Measurements from ENCODE around the gene COX5B. TPM values are rescaled to one million over a fixed set of nuclear protein-coding genes. Genes with fewer than 3 reads are reported as not detected.
A peak's percentile ranks its signal among the peaks of the same experiment; 100 is the strongest.

COX5B gene
- total RNA-seq, 1 donor from 2014 or later = 140 TPM

GRCh38 chr2:97651114-97651513, 5.3 kb downstream of the COX5B start:
- DNase-seq (ENCODE audit: low spot score) (no peak), ATAC-seq (no peak)
- intact Hi-C loops (cut with DNase I) = no loop called here

DNA sequence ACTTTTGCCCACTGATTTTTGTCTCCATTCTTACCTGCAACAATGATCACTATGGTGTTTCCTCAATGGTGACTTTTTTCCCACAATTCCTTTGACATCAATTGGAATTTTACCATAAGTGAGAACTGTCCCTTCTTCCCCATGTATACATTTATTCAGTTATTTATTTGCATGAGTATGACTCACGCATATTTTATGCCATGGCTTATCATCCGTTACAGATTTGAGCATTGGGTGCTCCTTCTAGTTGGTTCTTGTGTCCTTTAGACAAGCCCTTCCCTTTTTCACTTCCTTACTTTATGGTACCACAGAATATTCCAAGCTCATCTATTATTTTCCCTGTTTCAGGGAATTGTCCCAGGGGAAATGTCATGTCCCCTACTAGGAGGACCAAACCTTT, 7.6 kb downstream of the COX5B start:
- no peak for ATAC-seq
- intact Hi-C loops (cut with DNase I) = no loop called here

GRCh38 chr2:97653874-97654273, 8.0 kb downstream of the COX5B start:
- DNase-seq (ENCODE audit: low spot score) (no peak), ATAC-seq (no peak)
- intact Hi-C loops (cut with DNase I) = no loop called here

More for the DNA sequence above, 7.6 kb downstream of the COX5B start:
- no peak for DNase-seq (ENCODE audit: low spot score)

- no peak for DNase-seq (ENCODE audit: low spot score)
- intact Hi-C loops (cut with DNase I) = no loop called here
- ATAC-seq = no peak
Measured at GRCh38 chr2:97654309-97654708, 8.4 kb downstream of the COX5B start.

GRCh38 chr2:97654791-97655190, 8.9 kb downstream of the COX5B start:
- DNase-seq (ENCODE audit: low spot score) = no peak
- intact Hi-C loops (cut with DNase I) = no loop called here
- ATAC-seq = no peak

- intact Hi-C loops (cut with DNase I) = no loop called here
- DNase-seq (ENCODE audit: low spot score) = no peak
- ATAC-seq = no peak
Measured at GRCh38 chr2:97656129-97656755, 10.4 kb downstream of the COX5B start.

DNA sequence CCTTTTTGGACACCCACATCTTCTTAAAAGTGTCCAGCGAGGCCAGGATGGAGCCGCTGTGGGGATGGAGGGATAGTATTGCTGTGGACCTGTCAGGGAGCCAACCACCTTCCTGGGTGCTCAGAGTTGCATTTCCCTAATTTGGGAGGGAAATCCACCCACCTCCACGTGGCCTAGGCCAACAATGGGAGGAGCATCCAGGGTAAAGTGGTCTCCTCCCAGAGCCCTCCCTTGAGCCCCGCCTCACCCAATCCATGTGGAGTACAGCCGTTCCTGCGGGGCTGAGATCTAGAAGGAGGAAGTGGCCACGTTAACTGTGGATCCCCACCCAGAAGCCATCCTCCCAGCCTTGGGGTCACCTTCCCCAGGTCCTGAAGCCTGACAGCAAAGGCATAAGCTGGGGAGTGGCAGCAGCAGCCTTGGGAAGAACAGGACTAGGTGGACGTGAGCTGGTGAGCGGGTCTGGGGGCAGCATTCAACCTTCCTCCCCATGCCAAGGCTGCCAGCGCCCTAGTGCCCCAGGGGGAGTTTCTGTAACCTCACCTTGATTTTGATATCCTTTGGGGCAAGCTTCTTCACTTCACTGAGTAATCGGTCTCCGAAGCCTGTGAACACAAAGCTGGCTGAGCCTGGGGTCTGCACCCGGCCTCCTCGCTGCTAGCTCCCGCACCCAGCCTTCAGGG, 11.2 kb downstream of the COX5B start:
- DNase-seq (ENCODE audit: low spot score) = no peak
- intact Hi-C loops (cut with DNase I) = no loop called here
- peak; percentile 7 for ATAC-seq

GRCh38 chr2:97657986-97658690, 12.3 kb downstream of the COX5B start:
- DNase-seq (ENCODE audit: low spot score) (no peak), ATAC-seq (no peak)
- intact Hi-C loops (cut with DNase I) = no loop called here

GRCh38 chr2:97658691-97659157, 12.9 kb downstream of the COX5B start:
- intact Hi-C loops (cut with DNase I) = no loop called here
- ATAC-seq (no peak), DNase-seq (ENCODE audit: low spot score) (no peak)

DNA sequence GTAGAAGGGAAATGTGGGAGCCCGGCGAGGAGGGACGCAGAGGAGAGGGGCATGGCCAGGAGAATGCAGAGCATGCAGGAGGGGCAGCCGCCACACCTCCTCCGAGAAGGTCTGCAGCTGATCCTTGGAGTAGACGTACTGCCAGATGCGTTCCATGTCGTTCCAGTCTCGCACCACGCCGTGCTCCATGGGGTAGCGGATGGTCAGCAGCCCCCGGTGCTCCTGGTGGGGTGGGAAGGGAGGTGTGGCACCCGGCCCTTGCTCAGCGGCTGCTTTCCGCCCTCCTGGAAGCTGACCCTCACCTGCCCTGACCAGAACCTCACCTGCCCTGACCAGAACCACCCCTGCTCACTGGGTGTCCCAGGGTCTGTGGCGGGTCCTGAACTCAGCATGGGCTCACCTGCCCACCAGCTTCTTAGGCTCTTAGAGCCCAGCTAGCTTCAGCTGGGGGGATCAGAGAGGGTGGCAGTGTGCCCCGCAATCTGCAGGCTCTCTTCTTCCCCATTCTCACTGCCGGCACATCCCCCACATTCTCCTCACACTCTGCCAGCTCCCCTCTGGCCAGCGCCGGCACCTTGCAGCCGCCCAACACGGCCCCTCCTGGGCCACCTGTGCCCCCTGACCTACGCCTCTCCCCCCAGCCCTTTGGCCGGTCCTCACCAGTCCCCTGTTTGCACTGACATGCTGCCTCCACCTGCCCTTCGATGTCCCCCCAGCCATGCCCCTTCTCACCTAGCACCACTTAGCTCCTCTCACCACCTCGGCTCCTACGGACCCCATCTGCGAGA, 13.6 kb downstream of the COX5B start:
- DNase-seq (ENCODE audit: low spot score) = no peak
- intact Hi-C loops (cut with DNase I) = no loop called here
- ATAC-seq = no peak

GRCh38 chr2:97660044-97660774, 14.3 kb downstream of the COX5B start:
- ATAC-seq (no peak), DNase-seq (ENCODE audit: low spot score) (no peak)
- intact Hi-C loops (cut with DNase I) = no loop called here

DNA sequence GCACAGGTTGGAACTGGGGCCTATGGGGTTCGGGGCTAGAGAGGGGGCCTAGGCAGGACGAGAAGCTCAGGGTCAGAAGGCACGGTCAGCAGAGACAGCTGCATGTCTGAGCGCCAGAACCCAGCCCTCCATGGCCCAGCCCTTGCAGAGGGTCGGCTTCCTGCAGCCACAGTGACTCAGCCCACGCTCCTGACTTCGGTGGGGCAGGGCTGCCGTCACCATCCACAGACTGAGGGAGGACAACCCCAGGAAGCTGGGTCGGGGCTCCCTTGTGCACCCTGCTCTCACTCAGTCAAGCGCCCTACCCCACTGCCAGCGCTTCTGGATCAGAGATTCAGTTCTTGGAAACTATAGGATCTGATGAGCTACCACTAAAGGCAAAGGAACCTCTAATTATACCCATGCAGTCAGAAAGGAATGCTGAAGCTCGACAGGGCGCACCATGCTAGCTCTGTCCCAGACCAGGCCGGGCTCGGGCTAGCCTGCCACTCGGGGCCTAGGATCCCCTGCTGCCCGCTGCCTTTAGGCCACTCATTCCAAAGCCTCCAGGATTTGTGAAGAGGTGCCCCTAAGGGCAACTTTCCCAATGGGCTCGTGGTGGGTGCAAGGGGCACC, 15.0 kb downstream of the COX5B start:
- no peak for ATAC-seq
- intact Hi-C loops (cut with DNase I) = no loop called here

GRCh38 chr2:97661927-97662326, 16.1 kb downstream of the COX5B start:
- ATAC-seq (no peak), DNase-seq (ENCODE audit: low spot score) (no peak)
- intact Hi-C loops (cut with DNase I) = no loop called here

More for the DNA sequence above, 15.0 kb downstream of the COX5B start:
- no peak for DNase-seq (ENCODE audit: low spot score)

GRCh38 chr2:97662386-97662894, 16.6 kb downstream of the COX5B start:
- intact Hi-C loops (cut with DNase I) = no loop called here
- DNase-seq (ENCODE audit: low spot score) = no peak
- no peak for ATAC-seq

DNA sequence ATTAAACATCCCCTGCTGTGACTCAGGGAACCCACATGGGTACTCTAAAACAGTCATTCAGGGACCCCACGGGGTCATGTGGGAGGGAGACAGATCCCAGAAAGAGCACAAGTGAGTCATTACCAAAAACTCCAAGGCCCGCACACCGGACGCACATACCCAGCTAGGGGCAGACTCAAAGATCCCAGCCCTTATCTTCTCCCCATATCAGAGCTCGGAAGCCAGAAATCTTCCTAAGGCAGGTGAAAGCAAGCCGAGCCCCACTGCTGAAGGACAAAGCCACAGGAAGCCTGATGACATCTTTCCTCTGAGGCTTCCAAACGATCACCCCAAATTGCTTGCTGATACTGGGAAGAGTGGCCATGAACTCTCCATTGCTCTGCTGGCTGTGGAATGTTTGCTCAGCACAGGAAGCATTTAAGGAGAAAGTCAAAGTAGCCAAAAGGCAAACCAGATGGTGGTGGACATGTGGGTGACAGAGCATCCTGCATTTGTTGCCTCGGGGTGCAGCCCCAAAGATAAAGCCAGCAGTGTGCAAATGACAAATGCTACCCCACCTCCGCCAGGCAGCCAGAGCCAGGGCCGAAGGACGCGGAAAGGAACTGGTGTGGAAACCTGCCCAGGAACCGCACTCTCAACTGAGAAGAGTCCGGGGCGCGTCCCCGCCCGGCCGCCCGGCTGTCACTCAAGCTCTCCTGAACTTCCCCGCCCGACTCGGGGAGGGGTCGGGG, 17.2 kb downstream of the COX5B start:
- peak; percentile 18 for ATAC-seq
- peak; percentile 81 for DNase-seq (ENCODE audit: low spot score)
- intact Hi-C loops (cut with DNase I) = no loop called here

DNA sequence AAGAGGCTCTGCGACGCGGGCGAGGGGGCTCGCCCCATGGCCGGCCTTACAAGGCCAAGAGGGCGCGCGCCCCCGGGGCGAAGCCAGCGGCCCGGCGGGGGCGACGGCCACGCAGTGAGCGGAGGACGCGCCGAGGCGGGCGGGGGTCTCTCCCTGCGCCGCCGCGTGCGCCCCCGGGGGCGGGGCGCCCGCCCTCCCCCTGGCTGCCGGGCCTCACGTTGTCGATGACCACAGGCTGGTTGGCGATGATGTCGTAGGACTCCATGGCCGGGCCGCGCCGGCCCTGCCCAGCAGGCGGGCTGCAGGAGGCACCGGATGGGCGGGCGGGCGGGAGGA, 17.7 kb downstream of the COX5B start:
- intact Hi-C loops (cut with DNase I) = no loop called here
- DNase-seq (ENCODE audit: low spot score) (no peak), ATAC-seq (no peak)

DNA sequence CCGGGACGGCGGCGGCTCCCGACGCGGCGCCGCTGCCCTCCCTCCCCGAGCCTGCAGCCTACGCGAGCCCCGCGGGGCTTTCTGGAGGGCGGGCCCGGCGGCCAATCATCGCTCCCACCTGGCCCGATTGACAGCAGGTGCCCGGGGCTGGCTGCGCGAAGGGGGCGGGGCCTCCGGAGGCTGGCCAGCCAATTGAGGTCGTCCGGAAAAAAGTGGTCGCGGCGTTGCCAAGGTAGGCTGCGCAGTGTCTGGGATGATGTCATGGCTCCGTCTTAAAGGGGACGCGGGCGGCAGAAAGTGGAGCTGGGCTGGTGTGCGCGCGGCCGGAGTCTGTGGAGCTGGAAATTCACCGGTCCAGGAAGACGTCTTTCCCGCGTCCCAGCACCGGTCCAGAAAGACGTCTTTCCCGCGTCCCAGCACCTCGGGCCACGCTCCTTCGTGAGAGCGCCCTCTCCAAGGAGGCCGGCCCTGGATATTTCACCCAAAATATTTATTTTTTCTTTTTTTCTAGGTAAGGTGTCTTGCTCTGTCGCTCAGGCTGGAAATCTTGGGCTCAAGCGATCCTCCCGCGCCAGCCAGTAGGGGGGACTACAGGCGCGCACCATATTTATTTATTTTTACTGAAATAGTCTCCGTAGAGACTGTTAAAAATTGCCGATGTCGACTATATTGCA, 18.2 kb downstream of the COX5B start, which contains the start of gene ACTR1B:
ACTR1B (minus strand) TSS at position 83 of the 674 bp plus-strand sequence. CDS start 154 bp downstream, outside the sequence.
- ATAC-seq (peak; percentile 98), DNase-seq (ENCODE audit: low spot score) (peak; percentile 98)
- intact Hi-C loops (cut with DNase I) = no loop called here
